ENCODE results near the gene PRAME. TPM values are rescaled to one million over a fixed set of nuclear protein-coding genes. Genes with fewer than 3 reads are reported as not detected.

Gene PRAME
- total and polyA plus RNA-seq, 12 donors: 0.22 to 0.49 (median 0.41) TPM; not detected in 8

- no peak for TF ChIP-seq CTCF (IDR thresholded peaks at IDR 0.05)
- WGBS, 2 donors: 67 to 75% methylated on average over 9 of the region's 9 CpGs
- ATAC-seq (no peak), DNase-seq (no peak)
- Histone ChIP-seq H3K9me3 (no peaks in the 10 kb centered on the region), H3K36me3 (no peaks in the 10 kb centered on the region), H3K4me3 (no peak overlapping the region), H3K4me1 (peaks cover 0 to 5% (median 0%) of the 10 kb centered on the region in 9 donors), H3K27me3 (peaks cover 0 to 20% (median under 1%) of the 10 kb centered on the region in 7 donors), H3K27ac (no peak overlapping the region)
- intact Hi-C loops (cut with DNase I): no loop called here
These were observed 10.7 kb downstream of the PRAME start for GRCh38 chr22:22548317-22548716.

DNA sequence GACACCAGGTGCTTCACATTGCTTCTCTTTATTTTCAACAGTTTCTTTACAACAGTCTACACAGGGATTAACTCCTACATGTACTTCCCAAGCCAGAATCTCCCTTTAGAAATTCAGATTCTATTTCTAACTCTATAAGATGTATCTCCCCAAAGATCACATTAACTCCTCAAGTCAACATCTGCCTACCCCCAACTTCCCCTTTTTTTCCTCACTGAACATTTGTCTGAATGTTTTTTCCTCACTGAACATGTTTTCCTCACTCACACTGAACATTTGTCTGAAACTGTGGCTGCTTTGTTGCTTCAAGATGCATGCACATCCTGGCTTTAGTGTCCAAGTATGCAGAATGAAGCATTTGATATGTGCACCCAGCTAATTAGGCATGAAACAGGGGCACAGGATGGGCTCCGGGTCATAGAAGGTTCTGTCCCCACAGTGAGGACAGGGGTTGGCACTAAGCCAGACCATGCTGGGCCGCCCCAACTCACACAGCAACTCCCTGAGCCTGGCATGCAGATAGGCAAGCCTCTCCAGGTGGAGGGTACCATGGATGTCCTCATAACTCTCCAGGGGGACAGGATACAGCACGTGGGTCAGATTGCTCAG lies 11.3 kb downstream of the PRAME start:
- DNase-seq: no peak
- H3K4me1 ChIP-seq: peaks cover 0 to 5% (median 0%) of the 10 kb centered on the region in 9 donors
- H3K9me3 ChIP-seq: no peaks in the 10 kb centered on the region
- no peaks in the 10 kb centered on the region for H3K36me3 ChIP-seq
- WGBS, 2 donors: 39 to 43% methylated on average over 3 of the region's 3 CpGs
- no peak for TF ChIP-seq CTCF (IDR thresholded peaks at IDR 0.05)
- intact Hi-C loops (cut with DNase I): no loop called here
- H3K4me3 ChIP-seq: no peak overlapping the region
- ATAC-seq: no peak
- peaks cover 0 to 20% (median 5%) of the 10 kb centered on the region in 7 donors for H3K27me3 ChIP-seq
- no peak overlapping the region for H3K27ac ChIP-seq

GRCh38 chr22:22547226-22547625 lies 11.8 kb downstream of the PRAME start:
- ATAC-seq: no peak
- Histone ChIP-seq H3K36me3 (no peaks in the 10 kb centered on the region), H3K4me1 (peaks cover 0 to 5% (median 0%) of the 10 kb centered on the region in 9 donors), H3K27me3 (peaks cover 0 to 24% (median 11%) of the 10 kb centered on the region in 7 donors), H3K9me3 (no peaks in the 10 kb centered on the region), H3K4me3 (no peak overlapping the region), H3K27ac (no peak overlapping the region)
- 86 to 94% methylated on average over 3 of the region's 3 CpGs for WGBS, 2 donors
- DNase-seq: no peak
- TF ChIP-seq CTCF (IDR thresholded peaks at IDR 0.05): no peak
- intact Hi-C loops (cut with DNase I): no loop called here

DNA sequence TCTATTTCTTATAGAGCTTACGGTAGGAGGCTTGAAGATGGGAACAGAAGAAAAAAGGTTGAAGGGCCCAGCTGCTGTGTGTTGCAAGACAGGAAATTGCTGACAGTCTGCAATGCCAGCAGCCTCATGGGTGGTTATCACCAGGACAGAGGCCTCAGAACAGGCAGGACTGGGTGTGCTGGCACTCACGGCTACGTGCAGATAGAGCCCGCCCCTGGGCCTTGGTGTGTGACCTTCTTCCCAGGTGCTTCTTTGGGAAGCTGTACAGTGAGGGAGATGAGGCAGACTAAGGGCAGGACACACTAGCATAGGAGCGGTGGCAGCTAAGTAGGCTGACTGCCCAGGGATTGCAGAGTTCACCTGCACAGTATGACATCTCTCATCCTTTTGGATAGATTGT lies 12.6 kb downstream of the PRAME start:
- Histone ChIP-seq H3K27ac (no peak overlapping the region), H3K4me1 (peaks cover 0 to 5% (median 0%) of the 10 kb centered on the region in 9 donors), H3K36me3 (no peaks in the 10 kb centered on the region), H3K4me3 (no peak overlapping the region), H3K27me3 (peaks cover 0 to 31% (median 17%) of the 10 kb centered on the region in 7 donors), H3K9me3 (no peaks in the 10 kb centered on the region)
- TF ChIP-seq CTCF (IDR thresholded peaks at IDR 0.05): no peak
- WGBS, 2 donors: 31 to 55% methylated on average over 5 of the region's 5 CpGs
- ATAC-seq (peak in 2 of 8 donors; percentile 29 to 54), DNase-seq (no peak)
- intact Hi-C loops (cut with DNase I): no loop called here
